NOMO-1 treated with dmso at 0.1 percent for 144 hours (cell line): ENCODE data around the gene LIN7A.

ENCODE experiments used
- DNase-seq: peaks from one replicate; lab custom pipeline; 2025; ENCODE audit not compliant: unreplicated experiment; lab: John Stamatoyannopoulos, UW

LIN7A gene

GRCh38 chr12:80937391-80938238, at the start of gene LIN7A:
TSS of gene LIN7A (minus strand) at chr12:80937934. CDS start at chr12:80937722, 212 bp downstream.
- no peak for DNase-seq

GRCh38 chr12:80986224-80986623, 48.5 kb upstream of the LIN7A start:
- DNase-seq: no peak

GRCh38 chr12:80979816-80980215, 42.1 kb upstream of the LIN7A start:
- DNase-seq: no peak

- DNase-seq: no peak
These were observed 41.5 kb upstream of the LIN7A start for GRCh38 chr12:80979251-80979650.

GRCh38 chr12:80977346-80977745, 39.6 kb upstream of the LIN7A start:
- no peak for DNase-seq

GRCh38 chr12:80968326-80968725, 30.6 kb upstream of the LIN7A start:
- no peak for DNase-seq

- no peak for DNase-seq
These were observed 29.8 kb upstream of the LIN7A start for GRCh38 chr12:80967565-80967964.

- DNase-seq: no peak
These were observed 28.3 kb upstream of the LIN7A start for GRCh38 chr12:80966001-80966400.

- DNase-seq: no peak
These were observed 20.4 kb upstream of the LIN7A start for GRCh38 chr12:80958162-80958561.

GRCh38 chr12:80954857-80955520, 17.3 kb upstream of the LIN7A start:
- no peak for DNase-seq

GRCh38 chr12:80952443-80952842, 14.7 kb upstream of the LIN7A start:
- no peak for DNase-seq

GRCh38 chr12:80946591-80946990, 8.9 kb upstream of the LIN7A start:
- no peak for DNase-seq

- DNase-seq: no peak
These were observed 5.6 kb upstream of the LIN7A start for GRCh38 chr12:80943338-80943737.

- DNase-seq: no peak
These were observed 4.2 kb upstream of the LIN7A start for GRCh38 chr12:80941916-80942315.

GRCh38 chr12:80939231-80939950, 1.7 kb upstream of the LIN7A start:
- DNase-seq: no peak

GRCh38 chr12:80938397-80938796, 663 bp upstream of the LIN7A start:
- no peak for DNase-seq

GRCh38 chr12:80936642-80937390, 918 bp downstream of the LIN7A start:
- DNase-seq: no peak

GRCh38 chr12:80936353-80936641, 1.4 kb downstream of the LIN7A start:
- no peak for DNase-seq

GRCh38 chr12:80935111-80935510, 2.6 kb downstream of the LIN7A start:
- no peak for DNase-seq

GRCh38 chr12:80925983-80926382, 11.8 kb downstream of the LIN7A start:
- no peak for DNase-seq

- no peak for DNase-seq
These were observed 12.5 kb downstream of the LIN7A start for GRCh38 chr12:80925237-80925636.
